Measurements from ENCODE around the gene TOX2. TPM values are rescaled to one million over a fixed set of nuclear protein-coding genes. Genes with fewer than 3 reads are reported as not detected.
A peak's percentile ranks its signal among the peaks of the same experiment; 100 is the strongest.

Gene TOX2
- total RNA-seq, 1 donor from 2014 or later: 24.3 TPM

DNA sequence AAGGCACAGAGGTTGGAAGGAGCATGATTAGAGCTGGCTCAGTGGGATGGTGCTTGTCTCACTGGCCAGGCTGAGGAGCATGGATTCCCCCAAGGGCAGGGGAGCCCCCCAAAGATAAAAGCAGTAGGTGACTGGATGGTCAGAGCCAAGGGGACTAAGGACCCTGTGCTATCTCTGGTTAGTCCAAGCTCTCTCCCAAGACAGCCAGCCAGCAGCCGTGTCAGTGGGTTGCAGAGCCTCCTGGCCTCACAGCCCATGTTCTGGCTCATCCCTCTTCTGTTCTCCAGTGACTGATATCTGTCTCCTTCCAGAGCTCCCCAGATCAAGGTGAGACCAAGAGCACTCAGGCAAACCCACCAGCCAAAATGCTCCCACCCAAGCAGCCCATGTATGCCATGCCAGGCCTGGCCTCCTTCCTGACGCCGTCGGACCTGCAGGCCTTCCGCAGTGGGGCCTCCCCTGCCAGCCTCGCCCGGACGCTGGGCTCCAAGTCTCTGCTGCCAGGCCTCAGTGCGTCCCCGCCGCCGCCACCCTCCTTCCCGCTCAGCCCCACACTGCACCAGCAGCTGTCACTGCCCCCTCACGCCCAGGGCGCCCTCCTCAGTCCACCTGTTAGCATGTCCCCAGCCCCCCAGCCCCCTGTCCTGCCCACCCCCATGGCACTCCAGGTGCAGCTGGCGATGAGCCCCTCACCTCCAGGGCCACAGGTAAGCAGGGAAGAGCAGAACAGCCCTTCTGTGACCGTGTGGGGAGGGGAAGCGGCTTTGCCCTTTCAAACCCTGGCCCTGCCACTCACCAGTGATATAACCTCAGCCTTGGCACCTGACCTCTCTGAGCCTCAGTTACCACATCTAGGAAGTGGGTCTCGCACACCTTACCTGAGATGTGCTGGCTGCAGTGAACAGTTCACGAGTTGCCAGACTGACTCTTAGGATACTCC lies 151.0 kb downstream of the TOX2 start:
- no peaks in the 10 kb centered on the region for H3K9me3 ChIP-seq
- peak; percentile 26 for DNase-seq
- intact Hi-C loops (cut with DNase I): no loop called here
- H3K27me3 ChIP-seq: no peaks in the 10 kb centered on the region
- no peak for TF ChIP-seq CTCF (IDR thresholded peaks at IDR 0.05)
- peaks cover 3% of the 10 kb centered on the region for H3K4me1 ChIP-seq
- H3K27ac ChIP-seq: no peak overlapping the region
- H3K36me3 ChIP-seq: no peaks in the 10 kb centered on the region
- no peak overlapping the region for H3K4me3 ChIP-seq
- no peak for ATAC-seq

- ATAC-seq (no peak), DNase-seq (peak; percentile 48)
- Histone ChIP-seq H3K4me3 (no peak overlapping the region), H3K4me1 (peaks cover 3% of the 10 kb centered on the region), H3K27me3 (no peaks in the 10 kb centered on the region), H3K9me3 (no peaks in the 10 kb centered on the region), H3K27ac (no peak overlapping the region), H3K36me3 (no peaks in the 10 kb centered on the region)
- intact Hi-C loops (cut with DNase I): no loop called here
- no peak for TF ChIP-seq CTCF (IDR thresholded peaks at IDR 0.05)
Observed at GRCh38 chr20:44066645-44067606, 152.3 kb downstream of the TOX2 start.

DNA sequence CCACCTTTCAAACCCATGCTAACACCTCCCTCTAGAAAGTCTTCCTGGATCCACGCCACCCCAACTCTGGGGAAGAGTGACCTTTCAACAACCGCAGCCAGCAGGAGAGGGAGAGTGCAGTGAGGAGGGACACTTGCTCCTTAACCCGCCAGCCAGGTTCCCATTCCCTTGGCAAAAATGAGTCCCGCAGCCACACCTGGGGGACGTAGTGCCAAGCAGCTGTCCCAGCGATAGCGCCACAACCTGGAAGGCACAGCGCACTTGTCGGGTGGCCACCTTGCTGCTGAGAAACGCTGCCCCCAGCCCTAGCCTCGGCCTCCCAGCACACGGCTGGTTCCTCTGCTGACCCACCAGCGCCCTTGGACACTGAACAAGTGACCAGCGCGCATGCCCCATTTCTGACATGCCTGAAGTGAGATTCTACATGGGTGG lies 153.0 kb downstream of the TOX2 start:
- peak; percentile 53 for DNase-seq
- H3K4me1 ChIP-seq: peaks cover 3% of the 10 kb centered on the region

GRCh38 chr20:44068316-44069201 lies 153.9 kb downstream of the TOX2 start:
- no peaks in the 10 kb centered on the region for H3K36me3 ChIP-seq
- no peak overlapping the region for H3K27ac ChIP-seq
- H3K4me1 ChIP-seq: peaks cover 3% of the 10 kb centered on the region
- DNase-seq: peak; percentile 65
- no peaks in the 10 kb centered on the region for H3K9me3 ChIP-seq
- no peak for TF ChIP-seq CTCF (IDR thresholded peaks at IDR 0.05)
- H3K27me3 ChIP-seq: no peaks in the 10 kb centered on the region
- H3K4me3 ChIP-seq: no peak overlapping the region
- no peak for ATAC-seq
- intact Hi-C loops (cut with DNase I): no loop called here

More for the DNA sequence above, 153.0 kb downstream of the TOX2 start:
- H3K4me3 ChIP-seq: no peak overlapping the region
- H3K27ac ChIP-seq: no peak overlapping the region
- ATAC-seq: no peak
- no peaks in the 10 kb centered on the region for H3K9me3 ChIP-seq
- intact Hi-C loops (cut with DNase I): no loop called here
- no peaks in the 10 kb centered on the region for H3K27me3 ChIP-seq
- no peaks in the 10 kb centered on the region for H3K36me3 ChIP-seq
- no peak for TF ChIP-seq CTCF (IDR thresholded peaks at IDR 0.05)

All from upper lobe of right lung (tissue), 1 donor.